HepG2 (cell line): ENCODE data around the gene TAF1B.

ENCODE experiments used
- JUND ChIP-seq: sonication (generic); formaldehyde crosslinking; IDR thresholded peaks from 2 replicates; pipeline ENCODE4 v1.8.0; 2022; ENCODE audit warnings: mild to moderate bottlenecking, missing genetic modification reagents
- MXD4 ChIP-seq: IDR thresholded peaks from 2 replicates; pipeline ENCODE4 v1.6.1; 2016; ENCODE audit warnings: mild to moderate bottlenecking, missing biosample characterization, missing genetic modification reagents
- POLR2AphosphoS2 ChIP-seq: IDR thresholded peaks from 2 replicates; pipeline ENCODE4 v1.6.1; 2011; ENCODE audit warnings: low read depth, low read length, improper control_type of control experiment
- RFX5 ChIP-seq: IDR thresholded peaks from 2 replicates; pipeline ENCODE4 v1.6.1; 2011; ENCODE audit warnings: low read depth, low read length, improper control_type of control experiment
- SAP130 ChIP-seq: IDR thresholded peaks from 2 replicates; pipeline ENCODE4 v1.6.1; 2016; ENCODE audit warnings: low read depth
- SUZ12 ChIP-seq: fragments of 150-350 bp; IDR thresholded peaks from 2 replicates; pipeline ENCODE4 v1.6.1; 2014; ENCODE audit warnings: low read depth, low read length
- TCF7L2 ChIP-seq: IDR thresholded peaks from 2 replicates; pipeline ENCODE4 v1.6.1; 2011; ENCODE audit warnings: mild to moderate bottlenecking, low read depth, low read length, moderate library complexity
- WIZ ChIP-seq: sonication (generic); formaldehyde crosslinking; IDR thresholded peaks from 2 replicates; pipeline ENCODE4 v1.5.1; 2020; ENCODE audit warnings: mild to moderate bottlenecking, missing genetic modification reagents
- ZNF563 ChIP-seq: sonication (generic); formaldehyde crosslinking; IDR thresholded peaks from 2 replicates; pipeline ENCODE4 v1.8.0; 2022; ENCODE audit warnings: mild to moderate bottlenecking, moderate library complexity, missing genetic modification reagents
- ZSCAN29 ChIP-seq: sonication (generic); formaldehyde crosslinking; conservative IDR thresholded peaks from 2 replicates; pipeline ENCODE4 v1.4.0; 2020; ENCODE audit warnings: mild to moderate bottlenecking, missing genetic modification reagents
- TF ChIP-seq, protein P1 (sequence below): IDR thresholded peaks from 2 replicates; pipeline ENCODE4 v1.6.1; 2016; ENCODE audit warnings: low read depth, borderline replicate concordance
- TF ChIP-seq, protein P2 (sequence below): sonication (generic); formaldehyde crosslinking; IDR thresholded peaks from 2 replicates; pipeline ENCODE4 v1.4.0; 2020; ENCODE audit warnings: mild to moderate bottlenecking, missing genetic modification reagents
- TF ChIP-seq, protein P3 (sequence below): sonication (generic); formaldehyde crosslinking; IDR thresholded peaks from 2 replicates; pipeline ENCODE4 v1.5.0; 2020; ENCODE audit warnings: mild to moderate bottlenecking, missing genetic modification reagents, moderate library complexity

DNA sequence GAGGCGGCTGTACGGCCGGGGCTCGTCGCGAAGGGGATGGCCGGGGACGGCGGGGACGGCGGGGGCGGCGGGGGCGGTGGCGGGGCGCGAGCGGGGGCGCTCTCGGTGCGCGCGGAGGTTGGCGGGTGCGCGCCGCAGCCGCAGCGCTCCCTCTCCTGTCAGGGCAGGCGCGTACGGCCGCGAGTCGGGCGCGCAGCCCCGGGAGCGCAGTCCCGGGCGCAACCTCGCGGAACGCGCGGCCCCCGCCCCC is 107.9 kb downstream of the TAF1B start:
- TF ChIP-seq POLR2AphosphoS2 (no peak), SAP130 (CRISPR knock-in tag) (no peak), JUND (no peak), TCF7L2 (no peak), RFX5 (no peak), MXD4 (no peak), ZNF563 (CRISPR knock-in tag) (no peak), WIZ (CRISPR knock-in tag) (no peak), ZSCAN29 (CRISPR knock-in tag) (no peak), SUZ12 (no peak)
- TF ChIP-seq, protein P1, sequence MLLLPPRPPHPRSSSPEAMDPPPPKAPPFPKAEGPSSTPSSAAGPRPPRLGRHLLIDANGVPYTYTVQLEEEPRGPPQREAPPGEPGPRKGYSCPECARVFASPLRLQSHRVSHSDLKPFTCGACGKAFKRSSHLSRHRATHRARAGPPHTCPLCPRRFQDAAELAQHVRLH, result no peak
- TF ChIP-seq, protein P2, sequence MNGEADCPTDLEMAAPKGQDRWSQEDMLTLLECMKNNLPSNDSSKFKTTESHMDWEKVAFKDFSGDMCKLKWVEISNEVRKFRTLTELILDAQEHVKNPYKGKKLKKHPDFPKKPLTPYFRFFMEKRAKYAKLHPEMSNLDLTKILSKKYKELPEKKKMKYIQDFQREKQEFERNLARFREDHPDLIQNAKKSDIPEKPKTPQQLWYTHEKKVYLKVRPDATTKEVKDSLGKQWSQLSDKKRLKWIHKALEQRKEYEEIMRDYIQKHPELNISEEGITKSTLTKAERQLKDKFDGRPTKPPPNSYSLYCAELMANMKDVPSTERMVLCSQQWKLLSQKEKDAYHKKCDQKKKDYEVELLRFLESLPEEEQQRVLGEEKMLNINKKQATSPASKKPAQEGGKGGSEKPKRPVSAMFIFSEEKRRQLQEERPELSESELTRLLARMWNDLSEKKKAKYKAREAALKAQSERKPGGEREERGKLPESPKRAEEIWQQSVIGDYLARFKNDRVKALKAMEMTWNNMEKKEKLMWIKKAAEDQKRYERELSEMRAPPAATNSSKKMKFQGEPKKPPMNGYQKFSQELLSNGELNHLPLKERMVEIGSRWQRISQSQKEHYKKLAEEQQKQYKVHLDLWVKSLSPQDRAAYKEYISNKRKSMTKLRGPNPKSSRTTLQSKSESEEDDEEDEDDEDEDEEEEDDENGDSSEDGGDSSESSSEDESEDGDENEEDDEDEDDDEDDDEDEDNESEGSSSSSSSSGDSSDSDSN (CRISPR knock-in tag), result no peak
- TF ChIP-seq, protein P3, sequence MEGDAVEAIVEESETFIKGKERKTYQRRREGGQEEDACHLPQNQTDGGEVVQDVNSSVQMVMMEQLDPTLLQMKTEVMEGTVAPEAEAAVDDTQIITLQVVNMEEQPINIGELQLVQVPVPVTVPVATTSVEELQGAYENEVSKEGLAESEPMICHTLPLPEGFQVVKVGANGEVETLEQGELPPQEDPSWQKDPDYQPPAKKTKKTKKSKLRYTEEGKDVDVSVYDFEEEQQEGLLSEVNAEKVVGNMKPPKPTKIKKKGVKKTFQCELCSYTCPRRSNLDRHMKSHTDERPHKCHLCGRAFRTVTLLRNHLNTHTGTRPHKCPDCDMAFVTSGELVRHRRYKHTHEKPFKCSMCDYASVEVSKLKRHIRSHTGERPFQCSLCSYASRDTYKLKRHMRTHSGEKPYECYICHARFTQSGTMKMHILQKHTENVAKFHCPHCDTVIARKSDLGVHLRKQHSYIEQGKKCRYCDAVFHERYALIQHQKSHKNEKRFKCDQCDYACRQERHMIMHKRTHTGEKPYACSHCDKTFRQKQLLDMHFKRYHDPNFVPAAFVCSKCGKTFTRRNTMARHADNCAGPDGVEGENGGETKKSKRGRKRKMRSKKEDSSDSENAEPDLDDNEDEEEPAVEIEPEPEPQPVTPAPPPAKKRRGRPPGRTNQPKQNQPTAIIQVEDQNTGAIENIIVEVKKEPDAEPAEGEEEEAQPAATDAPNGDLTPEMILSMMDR (CRISPR knock-in tag), result no peak
